ENCODE results near the gene C7.
"Not testable (repeated sequence)": the region's sequence is repeated elsewhere in the genome, so short reads cannot be mapped to it uniquely, and the experiment has no call there.

The C7 gene

DNA sequence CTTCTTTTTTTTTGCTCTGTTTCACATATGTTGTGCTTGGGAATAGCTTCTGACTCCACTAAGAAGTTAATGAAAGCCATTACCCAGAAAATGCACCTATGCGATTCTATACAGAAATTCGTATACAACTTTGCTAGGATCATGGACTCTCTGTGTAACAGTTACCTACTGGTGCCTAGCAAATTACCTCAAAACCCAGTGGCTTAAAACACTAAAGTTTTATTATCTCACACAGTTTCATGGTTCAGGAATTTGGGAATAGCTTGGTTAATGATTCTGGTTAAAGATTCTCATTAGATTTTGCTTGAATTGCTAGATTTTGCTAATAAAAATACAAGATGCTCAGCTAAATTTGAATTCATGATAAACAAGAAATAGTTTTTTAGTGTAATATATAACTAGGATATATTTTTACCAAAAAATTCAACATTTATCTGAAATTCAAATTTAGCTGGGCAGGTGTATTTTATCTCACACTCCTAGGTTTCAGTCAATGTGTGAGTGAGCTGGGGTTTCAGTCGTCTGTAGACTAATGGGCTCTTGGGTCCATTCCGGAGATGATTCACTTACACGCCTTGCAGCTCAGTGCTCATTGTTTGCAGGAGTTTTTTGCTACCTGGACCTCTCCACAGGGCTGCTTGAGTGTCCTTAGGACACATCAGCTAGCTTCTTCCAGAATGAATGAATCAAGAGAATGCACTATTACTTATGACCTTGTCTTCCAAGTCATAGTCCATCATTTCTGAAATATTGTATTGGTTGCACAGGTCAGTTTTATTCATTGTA is 86.7 kb downstream of the C7 start:
- DNase-seq = no peak

DNA sequence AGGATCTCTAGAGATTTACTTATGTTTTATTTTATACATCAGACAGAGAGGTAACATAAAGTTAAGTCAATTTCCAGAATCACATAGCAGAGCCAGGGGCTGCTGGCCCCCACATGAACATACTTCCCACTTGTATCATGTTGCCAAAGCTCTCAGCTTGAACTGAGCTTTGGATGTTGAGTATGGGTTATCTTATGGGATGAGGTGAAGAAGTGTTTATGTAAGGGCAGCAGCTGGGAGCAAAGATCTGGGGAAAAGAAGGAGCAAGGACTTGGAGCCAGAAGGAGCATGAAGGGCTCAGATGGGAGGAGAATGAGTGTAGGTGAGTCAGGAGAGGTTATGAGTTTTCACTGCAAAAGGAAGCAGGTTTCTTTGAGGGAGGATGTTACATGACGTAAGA is 89.8 kb downstream of the C7 start:
- DNase-seq = no peak

DNA sequence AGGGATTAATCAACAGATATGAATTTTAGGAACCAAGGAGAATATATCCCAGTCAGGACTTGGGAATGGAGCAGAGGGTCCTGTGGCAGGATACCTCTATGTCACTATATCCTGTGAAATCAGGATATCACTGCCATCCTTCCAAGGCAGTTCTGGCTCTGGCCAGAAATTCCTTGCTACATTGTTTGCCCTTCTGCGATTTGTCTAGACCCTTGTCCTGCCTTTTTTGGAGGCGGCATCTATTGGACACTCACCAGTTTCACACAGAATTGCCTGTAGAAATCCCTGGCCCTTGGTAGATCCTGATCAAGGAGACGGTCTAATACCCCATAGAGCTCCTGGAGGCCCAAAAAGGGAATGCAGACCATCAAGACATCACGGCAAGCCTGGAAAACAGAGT is 90.7 kb downstream of the C7 start:
- DNase-seq = no peak

DNA sequence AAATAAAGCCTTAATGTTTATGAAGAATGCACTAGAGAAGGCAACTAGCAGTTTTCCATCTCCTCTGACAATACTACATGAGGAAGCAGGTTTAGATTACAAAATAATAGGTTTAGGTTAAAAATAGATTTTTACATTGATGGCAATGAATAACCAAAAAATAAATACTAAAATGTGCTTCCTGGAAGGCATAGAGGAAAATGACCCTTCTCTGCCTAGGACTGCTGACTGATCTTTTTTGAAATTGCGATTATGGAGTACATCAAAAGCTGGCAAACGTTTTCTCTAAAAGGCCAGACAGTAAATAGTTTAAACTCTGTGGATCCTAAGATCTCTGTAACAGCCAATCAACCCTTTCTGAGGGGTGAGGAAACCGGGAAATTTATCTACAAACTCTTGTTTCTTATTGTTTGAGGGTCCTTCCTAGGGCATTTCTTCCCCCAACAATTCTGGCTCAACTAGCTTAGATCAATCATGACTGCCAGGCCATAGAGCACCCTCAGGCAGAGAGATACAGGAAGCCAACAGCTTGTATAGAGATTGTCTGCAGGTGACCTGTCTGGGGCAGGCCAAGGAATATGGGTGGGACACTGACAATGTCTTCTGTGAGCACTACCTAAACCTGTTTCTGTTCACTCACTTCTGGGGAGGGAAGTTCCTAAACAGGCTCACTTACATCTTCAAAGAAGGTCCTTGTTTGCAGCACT is 94.5 kb downstream of the C7 start:
- no peak for DNase-seq

DNA sequence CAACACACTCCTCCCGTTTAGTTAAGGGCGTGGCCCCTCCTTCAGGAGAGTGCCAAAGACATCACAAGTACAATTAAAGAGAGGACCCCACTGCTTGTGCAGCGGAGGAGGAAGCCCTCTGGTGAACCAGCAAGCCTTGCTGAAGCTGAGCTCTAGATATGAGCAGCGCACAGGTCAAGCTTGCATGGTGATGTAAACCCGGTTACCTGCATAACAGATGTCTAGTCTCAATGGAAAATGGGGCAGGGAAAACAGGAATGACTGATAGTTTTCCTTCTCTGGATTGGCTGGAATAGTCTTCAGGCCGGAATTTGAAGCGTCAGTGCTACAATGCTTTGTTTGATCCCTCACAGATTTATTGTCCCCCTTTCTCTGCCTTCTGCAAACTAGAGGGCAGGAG is 95.6 kb downstream of the C7 start:
- no peak for DNase-seq

DNA sequence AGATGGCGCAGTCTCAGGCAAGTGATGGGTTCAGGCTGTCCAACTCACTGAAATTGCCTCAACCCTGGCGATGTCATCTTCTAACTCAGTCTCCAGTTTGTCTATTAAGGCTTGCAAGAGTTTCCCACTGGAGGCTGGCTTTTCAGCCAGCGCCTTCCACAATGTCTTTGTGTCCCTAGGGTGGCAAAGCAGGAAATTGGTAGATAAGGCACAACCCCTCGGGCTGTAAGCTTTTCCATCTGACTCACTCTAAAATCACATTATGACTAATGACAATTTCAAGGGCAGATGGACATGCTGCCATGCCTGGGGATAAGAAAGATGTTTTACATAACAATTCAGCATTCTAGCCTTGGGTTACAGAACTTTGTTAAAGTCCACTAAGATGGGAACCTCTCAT is 99.9 kb downstream of the C7 start:
- DNase-seq = no peak

DNA sequence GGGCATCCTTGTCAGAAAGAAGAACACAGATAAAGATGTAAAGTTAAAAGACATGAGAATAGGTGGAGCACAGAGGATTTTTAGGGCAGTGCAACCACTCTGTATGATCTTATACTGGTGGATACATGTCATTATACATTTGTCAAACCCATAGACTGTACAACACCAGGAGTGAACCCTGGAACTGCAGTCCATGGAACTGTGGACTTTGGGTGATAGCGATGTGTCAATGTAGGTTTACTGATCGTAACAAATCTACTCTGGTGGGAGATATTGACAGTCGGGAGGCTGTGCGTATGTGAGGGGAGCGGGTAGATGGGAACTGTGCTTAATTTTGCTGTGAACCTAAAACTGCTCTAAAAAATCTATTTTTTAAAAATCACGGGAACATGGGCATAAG is 101.3 kb downstream of the C7 start:
- DNase-seq = no peak

DNA sequence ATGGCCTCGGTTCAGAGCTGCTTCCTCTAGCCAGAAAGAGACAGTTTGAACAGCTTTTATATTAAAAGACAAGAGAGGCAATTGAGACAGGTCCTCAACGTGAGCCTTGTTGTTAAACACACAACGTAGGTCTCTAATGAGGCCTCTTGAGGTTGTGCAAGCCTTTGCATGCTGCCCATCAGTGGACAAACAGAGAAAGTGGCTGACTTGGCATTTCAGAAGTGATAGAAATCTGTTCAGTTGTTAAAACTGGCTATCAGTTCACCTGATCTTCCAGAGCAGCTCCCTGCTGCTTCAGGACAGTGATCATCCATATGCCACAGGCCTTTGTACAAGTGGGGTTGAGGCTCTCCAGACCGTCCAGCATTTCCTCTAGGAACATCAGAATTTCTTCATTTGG is 103.0 kb downstream of the C7 start:
- no peak for DNase-seq

DNA sequence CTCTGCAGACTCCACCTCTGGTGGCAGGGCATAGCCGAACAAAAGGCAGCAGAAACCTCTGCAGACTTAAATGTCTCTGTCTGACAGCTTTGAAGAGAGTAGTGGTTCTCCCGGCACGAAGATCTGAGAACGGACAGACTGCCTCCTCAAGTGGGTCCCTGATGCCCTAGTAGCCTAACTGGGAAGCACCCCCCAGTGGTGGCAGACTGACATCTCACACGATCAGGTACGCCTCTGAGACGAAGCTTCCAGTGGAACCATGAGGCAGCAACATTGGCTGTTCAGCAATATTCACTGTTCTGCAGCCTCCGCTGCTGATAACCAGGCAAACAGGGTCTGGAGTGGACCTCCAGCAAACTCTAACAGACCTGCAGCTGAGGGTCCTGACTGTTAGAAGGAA is 113.3 kb downstream of the C7 start:
- not testable (repeated sequence) for DNase-seq

Measured in activated CD4-positive, alpha-beta T cell treated with anti-CD3 and anti-CD28 coated beads, Interleukin-2, amount 50 U/mL, for 1 hour (primary cell).